NCI-H748 (cell line): Measurements from ENCODE around the gene VPS8.

ENCODE experiments used
- DNase-seq: peaks from one replicate; lab custom pipeline; 2025; ENCODE audit not compliant: unreplicated experiment; lab: John Stamatoyannopoulos, UW

Gene VPS8

DNA sequence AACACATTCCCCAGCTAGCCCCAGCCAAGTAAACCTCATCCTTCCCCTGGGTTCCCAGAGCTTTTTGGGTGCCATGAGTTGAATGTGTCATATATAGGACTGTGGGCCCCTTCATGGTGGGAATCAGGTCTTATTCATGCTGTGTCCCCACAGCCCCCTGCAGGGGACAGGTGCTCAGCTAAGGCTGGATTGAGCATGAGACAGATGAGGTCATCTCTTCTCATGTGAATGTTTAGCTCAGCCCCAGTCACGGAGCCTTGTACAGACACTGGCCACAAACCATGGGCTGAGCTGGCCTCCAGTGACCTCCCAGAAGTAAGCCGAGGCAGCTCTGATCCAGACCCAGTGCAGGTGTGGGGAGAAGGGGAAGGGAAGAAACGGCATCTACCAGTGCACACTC lies 270.2 kb downstream of the VPS8 start:
- no peak for DNase-seq

DNA sequence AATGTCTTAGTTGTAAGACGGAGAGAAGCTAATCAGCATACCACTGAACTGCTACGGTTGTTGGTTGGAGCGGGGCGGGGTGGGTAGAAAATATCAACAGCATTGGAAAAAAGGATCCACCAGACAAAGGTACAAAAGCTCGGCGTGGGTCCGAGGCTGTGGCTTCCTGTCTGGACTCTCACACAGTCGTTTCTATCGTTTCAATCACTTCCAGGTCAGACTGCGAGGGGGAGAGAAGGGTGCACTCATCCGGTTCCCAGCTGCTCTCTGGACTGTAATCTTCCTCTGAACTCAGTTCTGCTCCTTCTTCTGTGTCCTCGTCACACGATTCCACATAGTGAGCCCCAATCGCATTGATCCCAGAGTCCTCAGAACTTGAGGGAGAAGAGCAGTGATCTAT lies 270.9 kb downstream of the VPS8 start:
- DNase-seq, result no peak

DNA sequence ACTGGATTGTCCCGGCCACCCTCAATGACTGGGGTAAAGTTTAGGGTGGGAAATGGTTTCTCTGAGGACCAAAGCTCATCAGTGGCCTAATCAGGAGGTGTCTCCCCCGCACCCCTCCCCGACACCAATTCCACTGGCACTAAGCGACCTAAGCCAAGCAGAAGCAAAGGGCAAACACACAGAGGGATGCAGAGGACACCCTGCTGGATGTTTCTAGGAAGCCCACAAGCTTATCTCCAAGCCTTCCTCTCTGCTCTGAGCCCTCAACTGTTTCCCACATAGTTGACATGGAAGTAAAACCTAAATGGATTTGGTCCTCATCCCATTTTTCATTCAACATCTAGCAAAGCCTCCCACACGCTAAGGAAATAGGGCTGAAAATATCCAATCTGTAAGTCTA lies 272.4 kb downstream of the VPS8 start:
- no peak for DNase-seq

DNA sequence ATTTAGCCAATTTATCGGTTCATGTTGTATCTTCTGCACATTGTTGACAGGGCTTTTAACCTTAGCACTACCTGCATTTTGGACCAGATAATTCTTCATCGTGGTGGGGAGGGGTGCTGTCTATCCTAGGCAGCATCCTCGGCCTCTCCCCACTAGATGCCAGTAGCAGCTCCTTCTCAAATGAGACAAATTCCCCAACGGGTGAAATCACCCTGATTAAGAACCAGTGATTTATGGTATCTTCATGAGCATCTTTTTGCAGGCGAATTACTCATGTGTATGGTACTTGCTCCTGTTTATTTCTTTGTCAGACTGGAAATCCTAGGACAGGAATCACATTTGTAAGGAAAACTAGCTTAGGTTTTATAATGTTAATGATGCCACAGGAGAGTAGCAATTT lies 272.9 kb downstream of the VPS8 start:
- DNase-seq, result no peak

DNA sequence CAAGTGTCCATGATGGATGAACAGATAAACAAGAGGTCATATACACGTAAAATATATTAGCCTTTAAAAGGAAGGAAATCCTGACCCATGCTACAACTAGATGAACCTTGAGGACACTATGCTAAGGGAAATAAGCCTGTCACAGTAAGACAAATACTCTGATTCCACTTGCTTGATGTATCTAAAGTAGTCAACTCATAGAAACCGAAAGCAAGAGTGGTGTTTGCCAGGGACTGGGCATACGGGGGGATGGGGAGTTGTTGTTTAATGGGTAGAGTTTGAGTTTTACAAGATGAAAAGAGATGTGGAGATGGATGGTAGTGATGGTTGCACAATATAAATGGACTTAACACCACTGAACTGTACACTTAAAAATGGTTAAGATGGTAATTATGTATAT lies 275.5 kb downstream of the VPS8 start:
- DNase-seq, result no peak

DNA sequence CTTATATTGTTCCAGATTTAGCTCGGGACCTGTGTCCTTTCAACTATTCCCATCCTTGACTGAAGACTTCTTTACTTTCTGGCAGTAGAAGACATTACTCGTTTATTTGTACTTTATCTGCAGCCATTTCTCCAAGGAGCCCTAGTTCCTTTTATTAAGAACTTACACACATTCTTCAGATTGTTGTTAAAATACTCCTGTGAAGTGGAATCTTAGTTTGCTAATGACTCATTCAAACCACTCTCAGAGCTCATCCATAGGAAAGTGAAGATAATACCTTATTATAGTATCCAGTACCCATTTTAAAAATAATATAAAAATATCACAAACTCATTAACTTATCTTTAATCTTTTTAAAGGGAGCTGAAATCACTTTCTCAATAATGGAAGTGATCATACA lies 277.4 kb downstream of the VPS8 start:
- DNase-seq, result no peak

DNA sequence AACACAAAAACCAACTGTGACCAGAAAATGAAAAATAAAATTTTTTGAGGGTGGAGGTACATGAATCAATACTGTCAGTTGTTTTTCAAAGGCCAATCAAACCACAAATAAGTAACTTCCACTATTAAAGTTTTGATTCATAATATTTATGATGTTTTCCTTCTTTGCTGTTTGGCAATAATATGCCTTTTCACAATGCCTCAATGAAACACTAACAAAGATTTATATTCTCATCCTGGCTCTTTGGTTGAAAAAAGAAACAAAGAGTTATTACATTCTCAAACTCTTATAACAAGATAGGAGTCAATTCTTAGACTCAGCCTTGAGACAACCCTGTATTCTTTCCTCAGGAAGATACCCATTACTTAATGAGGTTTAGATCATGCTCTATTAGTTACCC lies 277.8 kb downstream of the VPS8 start:
- no peak for DNase-seq

DNA sequence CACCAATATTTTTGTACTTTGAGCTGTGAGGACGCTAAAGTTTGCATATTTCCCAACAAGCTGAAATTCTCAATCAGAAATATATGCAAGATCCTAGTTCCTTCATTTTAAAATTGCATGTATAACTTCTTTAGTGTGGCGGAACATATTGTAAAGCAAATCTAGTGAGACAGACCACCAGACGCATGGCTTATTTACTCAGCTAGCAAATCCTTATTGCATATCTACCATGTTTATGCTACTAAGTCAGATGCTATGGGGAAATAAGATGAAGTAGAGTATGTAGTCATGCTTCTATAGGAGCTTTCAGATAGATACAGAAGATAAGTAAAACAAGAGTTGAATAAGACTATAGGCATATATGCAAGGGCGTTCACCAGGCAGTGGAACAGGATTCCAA lies 278.8 kb downstream of the VPS8 start:
- DNase-seq, result no peak

DNA sequence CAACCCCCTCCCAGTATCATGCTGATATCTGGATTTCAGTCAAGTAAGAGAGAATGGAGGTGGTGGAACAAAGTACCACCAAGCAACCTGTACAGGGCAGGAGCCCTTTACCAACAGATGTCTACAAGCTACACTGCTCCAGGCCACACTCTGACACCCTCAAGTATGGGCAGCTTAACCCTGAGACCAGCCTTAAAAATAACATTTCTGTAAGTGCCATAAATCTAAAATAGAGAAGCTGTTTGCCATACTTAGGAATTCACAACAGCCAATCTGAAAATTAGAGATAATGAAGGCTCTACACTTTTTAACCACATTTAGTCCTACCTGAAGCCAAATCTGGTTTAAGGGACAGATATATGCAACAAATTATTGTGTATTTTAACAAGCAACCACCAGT lies 281.1 kb downstream of the VPS8 start:
- no peak for DNase-seq

DNA sequence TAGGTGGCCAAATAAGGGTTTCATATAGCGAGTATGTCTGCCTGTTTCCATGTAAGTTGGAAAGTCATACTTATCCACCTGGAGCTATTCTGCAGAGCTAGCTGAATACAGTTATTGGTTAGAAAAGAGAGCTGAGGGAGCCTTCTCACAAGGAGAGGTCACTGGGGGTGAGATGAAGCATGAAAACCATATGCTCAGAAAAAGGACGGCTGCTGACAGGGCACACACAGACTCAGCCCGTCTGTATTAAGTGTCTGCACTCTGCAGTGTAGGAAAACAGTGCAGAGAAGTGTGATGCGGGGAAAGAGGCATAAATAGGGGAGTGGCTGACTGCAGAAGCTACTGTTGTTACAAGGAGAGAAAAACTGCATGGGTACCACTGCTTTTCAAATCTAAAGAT lies 282.7 kb downstream of the VPS8 start:
- DNase-seq, result no peak
